ENCODE data around the gene FARSB.

- TF ChIP-seq POLR2A (IDR thresholded peaks at IDR 0.05), result no peak
- TF ChIP-seq, protein P1, sequence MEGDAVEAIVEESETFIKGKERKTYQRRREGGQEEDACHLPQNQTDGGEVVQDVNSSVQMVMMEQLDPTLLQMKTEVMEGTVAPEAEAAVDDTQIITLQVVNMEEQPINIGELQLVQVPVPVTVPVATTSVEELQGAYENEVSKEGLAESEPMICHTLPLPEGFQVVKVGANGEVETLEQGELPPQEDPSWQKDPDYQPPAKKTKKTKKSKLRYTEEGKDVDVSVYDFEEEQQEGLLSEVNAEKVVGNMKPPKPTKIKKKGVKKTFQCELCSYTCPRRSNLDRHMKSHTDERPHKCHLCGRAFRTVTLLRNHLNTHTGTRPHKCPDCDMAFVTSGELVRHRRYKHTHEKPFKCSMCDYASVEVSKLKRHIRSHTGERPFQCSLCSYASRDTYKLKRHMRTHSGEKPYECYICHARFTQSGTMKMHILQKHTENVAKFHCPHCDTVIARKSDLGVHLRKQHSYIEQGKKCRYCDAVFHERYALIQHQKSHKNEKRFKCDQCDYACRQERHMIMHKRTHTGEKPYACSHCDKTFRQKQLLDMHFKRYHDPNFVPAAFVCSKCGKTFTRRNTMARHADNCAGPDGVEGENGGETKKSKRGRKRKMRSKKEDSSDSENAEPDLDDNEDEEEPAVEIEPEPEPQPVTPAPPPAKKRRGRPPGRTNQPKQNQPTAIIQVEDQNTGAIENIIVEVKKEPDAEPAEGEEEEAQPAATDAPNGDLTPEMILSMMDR (IDR thresholded peaks at IDR 0.05), result no peak
These were observed 2.6 kb downstream of the FARSB start for GRCh38 chr2:222653280-222653679.

Data from prostate gland (tissue), 2 donors.